ENCODE data around the gene KCNK16.

DNA sequence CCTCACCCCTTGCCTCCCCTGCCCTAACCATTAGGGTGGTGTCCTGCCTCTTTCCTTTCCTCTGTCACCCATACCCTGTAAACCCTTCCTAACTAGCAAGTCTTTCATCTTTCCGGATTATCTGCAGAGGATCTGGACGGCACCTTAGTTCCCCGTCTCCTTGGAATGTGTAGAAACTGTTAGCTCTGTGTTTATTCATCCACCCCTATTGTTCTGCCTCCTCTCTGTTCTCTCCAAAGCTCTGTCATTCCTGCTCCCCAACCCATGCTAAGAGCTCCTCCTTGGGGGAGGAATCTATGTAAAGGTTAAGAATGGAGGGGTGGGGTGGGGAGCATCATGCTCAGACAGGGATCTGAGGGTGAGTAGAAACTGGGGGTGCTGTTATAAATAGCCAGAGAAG is 53.8 kb downstream of the KCNK16 start:
- TF ChIP-seq, protein P1, sequence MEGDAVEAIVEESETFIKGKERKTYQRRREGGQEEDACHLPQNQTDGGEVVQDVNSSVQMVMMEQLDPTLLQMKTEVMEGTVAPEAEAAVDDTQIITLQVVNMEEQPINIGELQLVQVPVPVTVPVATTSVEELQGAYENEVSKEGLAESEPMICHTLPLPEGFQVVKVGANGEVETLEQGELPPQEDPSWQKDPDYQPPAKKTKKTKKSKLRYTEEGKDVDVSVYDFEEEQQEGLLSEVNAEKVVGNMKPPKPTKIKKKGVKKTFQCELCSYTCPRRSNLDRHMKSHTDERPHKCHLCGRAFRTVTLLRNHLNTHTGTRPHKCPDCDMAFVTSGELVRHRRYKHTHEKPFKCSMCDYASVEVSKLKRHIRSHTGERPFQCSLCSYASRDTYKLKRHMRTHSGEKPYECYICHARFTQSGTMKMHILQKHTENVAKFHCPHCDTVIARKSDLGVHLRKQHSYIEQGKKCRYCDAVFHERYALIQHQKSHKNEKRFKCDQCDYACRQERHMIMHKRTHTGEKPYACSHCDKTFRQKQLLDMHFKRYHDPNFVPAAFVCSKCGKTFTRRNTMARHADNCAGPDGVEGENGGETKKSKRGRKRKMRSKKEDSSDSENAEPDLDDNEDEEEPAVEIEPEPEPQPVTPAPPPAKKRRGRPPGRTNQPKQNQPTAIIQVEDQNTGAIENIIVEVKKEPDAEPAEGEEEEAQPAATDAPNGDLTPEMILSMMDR (IDR thresholded peaks at IDR 0.05), result no peak
- TF ChIP-seq TCF7L2 (IDR thresholded peaks at IDR 0.05; ENCODE audit: low read depth, low read length), result no peak
- TF ChIP-seq SIN3A (IDR thresholded peaks at IDR 0.05; ENCODE audit: borderline replicate concordance, insufficient read depth, low read depth, low read length), result no peak
